NCI-H1048 (cell line): ENCODE measurements around the gene ORC2.
"Not testable (repeated sequence)": the region's sequence is repeated elsewhere in the genome, so short reads cannot be mapped to it uniquely, and the experiment has no call there.

ENCODE experiments used
- DNase-seq: peaks from one replicate; lab custom pipeline; 2025; lab: John Stamatoyannopoulos, UW

Gene ORC2

DNA sequence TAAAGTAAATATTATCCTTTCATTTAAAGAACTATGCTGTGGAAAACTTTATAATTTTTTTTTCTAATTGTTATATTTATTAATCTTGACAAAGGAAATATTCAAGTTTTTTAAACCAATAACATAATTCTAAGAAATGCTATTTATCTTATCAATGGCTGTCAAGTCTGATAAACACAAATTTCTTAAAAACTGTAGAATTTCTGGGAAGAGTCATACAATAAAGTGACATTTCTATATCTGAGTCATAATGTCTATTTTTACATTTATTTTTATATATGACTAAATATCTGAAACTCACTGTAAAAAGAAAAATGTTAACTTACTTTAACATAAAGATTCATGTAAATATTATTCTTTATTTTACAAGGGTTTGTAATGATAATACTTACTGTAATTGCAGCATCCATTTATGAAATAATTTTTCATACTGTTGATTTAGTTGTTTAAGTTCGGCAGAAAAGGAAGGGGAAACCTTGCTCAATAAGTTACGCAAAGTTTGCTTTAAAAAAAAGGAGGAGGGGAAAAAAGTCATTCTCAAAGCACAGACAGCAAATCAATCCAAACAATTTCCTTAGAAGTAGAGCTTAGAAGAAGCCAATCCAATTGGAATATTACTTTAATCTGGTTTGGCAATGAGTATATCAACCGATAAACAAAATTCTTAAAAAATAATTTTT lies 32.4 kb downstream of the ORC2 start:
- no peak for DNase-seq

DNA sequence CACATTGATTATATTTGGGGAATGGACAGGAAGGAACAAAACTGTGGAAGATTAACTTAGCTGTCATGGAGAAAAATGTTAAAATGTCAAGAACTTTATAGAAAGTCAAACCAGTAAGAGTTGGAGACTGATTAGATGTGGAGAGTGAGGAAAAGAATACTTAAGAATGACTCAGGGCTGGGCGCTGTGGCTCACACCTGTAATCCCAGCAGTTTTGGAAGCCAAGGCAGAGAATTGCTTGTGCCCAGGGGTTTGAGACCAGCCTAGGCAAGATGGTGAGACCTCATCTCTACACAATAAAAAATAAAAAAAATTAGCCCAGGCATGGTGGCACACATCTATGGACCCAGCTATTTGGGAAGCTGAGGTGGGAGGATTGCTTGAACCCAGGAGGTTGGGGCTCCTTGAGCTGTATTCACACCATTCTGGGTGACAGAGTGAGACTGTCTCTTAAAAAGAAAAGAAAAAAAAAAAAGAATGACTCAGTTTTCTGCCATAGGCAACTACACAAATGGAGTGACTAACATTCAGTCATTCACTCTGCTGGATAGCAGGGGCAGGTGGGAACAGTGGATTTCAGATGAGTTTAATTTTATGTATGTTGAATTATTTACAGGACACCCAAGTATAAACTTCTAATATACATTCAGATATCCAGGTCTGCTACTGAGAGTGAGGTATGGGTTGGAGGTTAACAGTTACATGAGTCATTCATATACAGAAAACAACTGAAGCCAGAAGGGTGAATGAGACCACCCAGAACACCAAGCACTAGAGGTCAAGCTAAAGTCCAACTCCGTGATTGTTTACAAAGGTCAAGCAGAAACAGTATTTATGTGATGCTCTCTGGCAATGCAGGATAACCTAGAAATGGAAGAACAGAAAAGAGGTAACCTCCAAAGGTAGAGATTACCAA lies 33.9 kb downstream of the ORC2 start:
- no peak for DNase-seq

DNA sequence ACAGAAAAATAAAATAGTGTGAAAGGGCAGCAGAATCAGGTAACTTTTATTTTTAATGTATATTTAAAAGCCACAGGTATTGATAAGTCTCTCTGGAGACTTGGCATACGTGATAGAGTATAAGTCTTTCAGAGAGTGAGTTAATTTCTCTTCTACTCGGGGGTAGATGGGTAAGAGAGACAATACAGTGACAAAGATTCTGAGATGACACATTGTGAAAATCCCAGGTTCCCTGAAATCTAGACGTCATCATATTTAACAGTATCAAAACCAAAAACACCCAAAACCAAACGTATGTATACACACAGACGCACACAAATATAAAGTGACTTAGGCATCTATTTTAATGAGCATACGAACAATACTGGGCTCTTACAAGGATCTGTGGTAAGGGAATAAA lies 41.0 kb downstream of the ORC2 start:
- DNase-seq, result no peak

DNA sequence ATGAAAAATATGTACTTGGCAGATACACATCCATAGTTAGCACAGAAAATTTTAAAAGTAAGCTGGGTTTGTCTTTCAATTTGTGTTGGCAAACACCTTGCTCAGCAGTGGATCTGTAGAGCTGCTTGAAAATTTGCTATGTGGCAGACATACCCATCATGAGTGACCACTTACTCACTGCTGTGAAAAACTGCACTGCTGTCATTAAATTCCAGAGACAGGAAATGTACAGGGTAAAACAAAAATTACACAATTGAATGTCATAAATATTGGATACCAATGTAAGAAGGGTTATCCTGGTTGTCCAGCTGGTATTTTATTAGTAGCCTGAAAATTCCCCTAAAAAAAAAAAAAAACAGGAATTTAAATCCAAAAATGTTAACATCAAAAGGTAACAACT lies 49.8 kb downstream of the ORC2 start:
- no peak for DNase-seq

DNA sequence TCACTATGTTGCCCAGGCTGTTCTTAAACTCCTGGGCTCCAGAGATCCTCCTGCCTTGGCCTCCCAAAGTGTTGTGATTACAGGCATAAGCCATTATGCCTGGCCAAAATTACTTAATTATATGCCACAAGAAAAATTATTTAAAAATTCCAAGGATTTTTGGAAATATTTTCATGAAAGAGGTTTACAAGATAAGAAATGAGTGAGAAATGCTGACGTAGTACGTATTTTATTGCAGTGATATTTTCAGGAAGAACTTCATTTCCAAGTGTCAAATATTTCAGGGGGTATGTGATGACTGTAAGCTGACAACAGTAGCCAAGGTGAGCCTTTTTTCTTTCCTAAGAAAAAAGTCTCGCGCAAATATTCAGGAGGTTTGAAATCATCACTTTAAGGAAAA lies 53.5 kb downstream of the ORC2 start:
- DNase-seq, result no peak

DNA sequence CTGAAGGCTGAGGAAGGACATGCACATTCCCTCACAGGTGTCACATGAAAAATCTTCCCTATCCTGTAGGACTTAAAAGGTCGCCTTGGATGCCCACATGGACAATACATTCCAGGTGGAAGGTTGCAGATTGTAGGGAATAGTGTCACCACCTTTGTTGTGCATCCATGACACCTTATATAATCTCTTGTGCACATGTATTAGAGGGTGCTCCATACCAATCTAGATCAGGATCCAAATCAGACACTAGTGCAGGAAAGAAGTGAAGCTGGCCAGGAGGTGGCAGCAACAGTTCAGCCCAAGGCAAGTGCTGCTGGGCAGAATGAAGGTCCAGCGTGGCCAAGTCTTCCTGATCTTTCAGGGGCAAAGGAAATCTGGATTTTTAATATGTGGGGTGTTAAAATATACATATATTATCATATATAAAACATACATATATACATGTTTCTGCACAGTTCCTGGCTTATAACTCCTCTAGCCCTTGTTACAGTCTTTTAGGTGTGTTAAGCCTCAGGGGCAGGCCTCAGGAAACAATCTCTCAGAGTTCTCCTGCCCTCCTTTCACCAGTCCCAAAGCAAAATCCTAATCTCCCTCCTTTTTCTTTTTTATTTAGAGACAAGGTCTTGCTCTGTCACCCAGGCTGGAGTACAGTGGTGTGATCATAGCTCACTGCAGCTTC lies 57.7 kb downstream of the ORC2 start:
- DNase-seq, result no peak

DNA sequence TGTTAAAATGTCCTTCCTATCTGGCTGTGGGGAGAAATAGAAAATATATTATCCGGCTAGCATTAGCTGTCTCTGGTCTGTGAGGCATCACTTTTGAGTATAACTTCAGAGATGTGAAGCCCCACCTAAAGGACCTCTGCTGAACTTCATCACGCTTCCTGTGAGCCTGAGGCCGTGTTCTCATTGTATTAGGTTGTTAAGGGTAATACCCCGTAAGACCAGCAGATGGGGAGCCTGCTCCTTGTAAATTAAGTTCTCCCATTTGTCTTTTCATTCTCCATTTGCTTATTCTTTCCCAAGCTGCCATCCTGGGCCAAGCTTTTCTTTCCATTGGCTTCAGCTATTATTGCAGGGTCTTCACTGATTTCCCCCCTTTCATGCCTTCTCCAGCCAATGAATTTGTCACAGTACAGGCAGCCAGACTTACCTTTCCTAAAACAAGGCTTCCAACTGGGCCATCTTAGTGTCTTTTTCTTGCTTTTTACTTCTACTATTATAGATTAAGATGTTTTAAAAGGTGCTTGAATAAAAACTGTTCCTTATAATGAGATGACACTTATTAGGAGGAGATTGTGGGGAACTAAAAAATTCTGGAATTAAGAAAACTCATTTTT lies 61.9 kb downstream of the ORC2 start:
- DNase-seq, result peak; percentile 67

DNA sequence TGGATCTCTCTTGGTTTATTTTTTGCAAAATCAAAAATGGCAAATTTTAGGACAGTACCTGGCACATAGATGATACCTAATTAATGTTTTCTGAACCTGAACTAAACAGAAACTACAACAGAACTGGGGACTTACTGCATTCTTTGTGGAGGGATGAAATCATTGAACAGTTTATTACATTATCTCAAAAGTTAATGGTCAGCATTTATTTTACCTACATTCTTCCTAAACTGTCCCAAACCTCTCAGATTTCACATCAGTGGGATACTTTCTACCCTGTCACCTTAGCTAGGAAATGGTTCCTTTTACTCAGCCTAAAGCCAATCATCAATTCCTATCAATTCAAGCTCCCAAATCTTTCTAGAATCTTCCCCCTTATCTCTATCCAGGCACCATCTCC lies 64.0 kb downstream of the ORC2 start:
- no peak for DNase-seq

DNA sequence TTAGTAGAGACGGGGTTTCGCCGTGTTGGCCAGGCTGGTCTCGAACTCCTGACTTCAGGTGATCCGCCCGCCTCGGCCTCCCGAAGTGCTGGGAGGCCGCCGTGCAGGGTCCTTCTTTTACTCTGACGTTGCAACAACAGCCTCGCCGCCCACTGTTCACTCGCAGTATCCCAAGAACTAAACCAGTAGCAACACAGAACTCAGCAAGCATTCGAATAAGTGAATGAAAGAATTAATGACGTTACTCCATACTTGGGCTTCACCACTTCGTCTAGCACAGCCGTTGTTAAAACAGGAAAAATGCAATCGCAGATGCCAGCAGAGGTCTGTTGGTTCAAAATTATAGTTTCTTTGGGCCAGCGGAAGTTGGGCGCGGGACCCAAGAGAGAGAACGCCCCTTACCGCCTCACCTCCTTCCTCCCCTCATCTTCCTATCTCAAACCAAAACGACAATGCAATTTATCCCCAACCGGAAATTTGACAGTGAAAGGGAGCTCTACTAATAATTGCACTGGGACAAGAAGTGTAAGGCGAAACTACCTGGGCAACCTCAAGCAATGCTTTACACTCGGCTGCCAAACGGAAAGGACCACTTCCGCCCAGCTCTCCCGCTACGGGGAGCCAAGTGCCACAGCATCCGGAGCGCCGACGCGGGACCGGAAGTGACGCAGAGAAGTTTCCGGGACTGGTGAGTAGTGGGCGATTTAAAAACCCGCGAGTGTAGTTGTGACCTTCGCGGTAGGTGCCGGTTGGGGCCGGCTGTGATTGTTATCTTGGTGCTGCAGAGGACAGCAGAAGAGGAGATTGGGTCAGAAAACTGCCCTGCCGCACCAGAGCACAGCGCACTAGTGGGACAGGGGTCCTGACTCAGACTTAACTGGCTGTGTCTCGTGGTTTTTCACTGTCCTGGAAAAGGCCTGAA lies 74.5 kb downstream of the ORC2 start, which contains the start of the genes NIF3L1 and PPIL3:
NIF3L1 (plus strand) TSS at position 668 of the 922 bp plus-strand sequence. CDS start 2,573 bp downstream, outside the sequence.
PPIL3 (minus strand) TSS at position 374 of the 922 bp plus-strand sequence. CDS start 1,462 bp downstream, outside the sequence.
- peak; percentile 94 for DNase-seq

DNA sequence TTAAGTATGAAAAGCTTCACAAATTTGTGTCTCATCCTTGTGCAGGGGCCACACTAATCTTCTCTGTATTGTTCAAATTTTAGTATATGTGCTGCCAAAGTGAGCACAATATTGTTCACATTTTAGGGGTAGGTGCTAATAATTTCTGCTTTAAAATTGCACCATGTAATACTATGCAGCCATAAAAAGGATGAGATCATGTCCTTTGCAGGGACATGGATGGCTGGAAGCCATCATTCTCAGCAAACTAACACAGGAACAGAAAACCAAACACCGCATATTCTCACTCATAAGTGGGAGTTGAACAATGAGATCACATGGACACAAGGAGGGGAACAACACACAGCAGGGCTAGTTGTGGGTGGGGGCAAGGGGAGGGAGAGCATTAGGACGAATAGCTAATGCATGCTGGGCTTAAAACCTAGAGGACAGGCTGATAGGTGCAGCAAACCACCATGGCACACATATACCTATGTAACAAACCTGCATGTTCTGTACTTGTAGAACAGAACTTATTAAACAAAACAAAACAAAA lies 81.7 kb downstream of the ORC2 start:
- not testable (repeated sequence) for DNase-seq

DNA sequence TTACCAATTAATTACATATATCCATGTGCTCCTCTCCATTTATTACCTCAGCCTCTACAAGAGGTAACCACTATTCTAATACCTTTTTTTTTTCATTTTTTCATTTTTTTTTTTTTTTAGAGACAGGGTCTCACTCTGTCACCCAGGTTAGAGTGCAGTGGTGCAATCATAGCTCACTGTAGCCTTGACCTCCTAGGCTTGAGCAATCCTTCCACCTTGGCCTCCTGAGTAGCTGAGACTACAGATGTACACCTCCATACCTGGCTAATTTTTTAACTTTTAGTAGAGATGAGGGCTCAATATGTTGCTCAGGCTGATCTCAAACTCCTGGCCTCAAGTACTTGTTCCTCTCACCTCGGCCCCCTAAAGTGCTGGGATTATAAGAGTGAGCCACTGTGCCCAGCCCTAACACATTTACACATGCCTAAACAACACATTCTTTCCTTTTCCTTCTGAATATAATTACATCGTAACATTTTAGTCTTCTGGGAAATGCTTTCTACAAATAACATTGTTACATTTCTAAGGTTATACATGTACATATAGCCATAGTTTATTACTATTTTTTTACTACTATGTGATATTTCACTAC lies 85.1 kb downstream of the ORC2 start:
- no peak for DNase-seq

DNA sequence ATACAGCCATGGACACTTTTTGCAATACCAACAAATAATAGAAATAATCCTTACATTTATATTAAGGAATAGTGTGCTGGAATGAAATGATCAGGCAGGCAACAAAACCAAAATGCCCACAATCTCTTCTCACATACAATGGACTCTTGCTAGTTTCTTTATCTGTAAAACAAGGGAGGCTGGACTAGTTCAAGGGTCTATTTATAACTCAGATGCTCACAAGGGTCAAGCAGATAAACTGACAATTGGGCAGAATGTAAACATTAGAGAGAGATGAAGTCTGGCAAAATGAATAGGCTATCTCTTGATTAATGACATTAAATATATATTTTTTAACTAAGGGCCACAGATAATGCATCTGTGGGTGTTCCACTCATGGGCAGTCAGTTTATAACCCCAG lies 86.0 kb downstream of the ORC2 start:
- DNase-seq, result no peak

DNA sequence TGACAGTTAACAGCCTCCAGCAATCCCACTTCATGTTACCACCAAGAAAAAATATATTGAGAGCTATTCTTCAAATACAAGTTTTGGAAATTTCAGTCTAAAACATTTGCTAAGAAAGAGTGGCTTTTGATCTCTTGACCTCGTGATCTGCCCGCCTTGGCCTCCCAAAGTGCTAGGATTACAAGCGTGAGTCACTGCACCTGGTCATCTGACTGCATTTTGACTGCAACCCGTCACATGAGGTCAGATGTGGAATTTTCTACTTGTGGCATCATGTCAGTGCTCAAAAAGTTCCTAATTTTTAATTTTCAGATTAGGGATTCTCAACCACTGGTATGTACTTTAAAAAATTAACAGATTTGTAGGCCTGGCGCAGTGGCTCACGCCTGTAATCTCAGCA lies 89.9 kb downstream of the ORC2 start:
- no peak for DNase-seq

DNA sequence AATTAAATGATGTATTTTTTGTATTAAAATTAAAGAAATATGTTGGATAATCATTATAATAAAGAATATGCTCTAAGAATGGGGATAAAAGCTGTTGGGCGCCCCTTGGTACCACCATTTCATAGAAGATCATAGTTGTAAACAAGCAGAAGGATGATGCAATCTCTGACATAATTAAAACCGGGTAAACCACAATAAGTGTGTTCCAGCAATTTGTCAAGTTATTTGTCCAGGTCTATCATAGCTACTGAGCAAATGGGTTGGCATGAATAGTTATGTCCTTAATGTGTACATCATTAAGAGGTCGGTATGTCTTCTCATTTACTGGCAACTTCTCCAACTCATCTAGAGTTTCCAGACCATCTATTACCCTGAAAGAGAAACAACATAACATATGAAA lies 92.3 kb downstream of the ORC2 start:
- no peak for DNase-seq

DNA sequence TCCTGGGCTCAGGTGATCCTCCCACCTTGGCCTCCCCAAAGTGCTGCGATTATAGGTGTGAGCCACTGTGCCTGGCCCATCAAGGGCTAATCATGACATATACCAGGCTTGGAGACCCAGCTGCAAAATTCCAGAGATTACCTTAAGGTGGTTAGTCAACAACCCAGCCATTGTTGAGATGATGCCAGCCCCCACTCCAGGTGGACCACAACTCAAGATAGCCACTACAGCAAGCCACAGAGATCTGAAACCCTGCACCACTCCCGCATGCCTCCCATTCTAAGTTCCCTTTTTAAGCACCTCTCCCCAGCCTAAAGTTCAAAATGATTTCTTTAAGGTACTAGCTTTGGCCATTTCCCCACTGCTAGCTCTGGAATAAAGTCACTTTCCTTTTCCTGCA lies 94.4 kb downstream of the ORC2 start:
- no peak for DNase-seq

DNA sequence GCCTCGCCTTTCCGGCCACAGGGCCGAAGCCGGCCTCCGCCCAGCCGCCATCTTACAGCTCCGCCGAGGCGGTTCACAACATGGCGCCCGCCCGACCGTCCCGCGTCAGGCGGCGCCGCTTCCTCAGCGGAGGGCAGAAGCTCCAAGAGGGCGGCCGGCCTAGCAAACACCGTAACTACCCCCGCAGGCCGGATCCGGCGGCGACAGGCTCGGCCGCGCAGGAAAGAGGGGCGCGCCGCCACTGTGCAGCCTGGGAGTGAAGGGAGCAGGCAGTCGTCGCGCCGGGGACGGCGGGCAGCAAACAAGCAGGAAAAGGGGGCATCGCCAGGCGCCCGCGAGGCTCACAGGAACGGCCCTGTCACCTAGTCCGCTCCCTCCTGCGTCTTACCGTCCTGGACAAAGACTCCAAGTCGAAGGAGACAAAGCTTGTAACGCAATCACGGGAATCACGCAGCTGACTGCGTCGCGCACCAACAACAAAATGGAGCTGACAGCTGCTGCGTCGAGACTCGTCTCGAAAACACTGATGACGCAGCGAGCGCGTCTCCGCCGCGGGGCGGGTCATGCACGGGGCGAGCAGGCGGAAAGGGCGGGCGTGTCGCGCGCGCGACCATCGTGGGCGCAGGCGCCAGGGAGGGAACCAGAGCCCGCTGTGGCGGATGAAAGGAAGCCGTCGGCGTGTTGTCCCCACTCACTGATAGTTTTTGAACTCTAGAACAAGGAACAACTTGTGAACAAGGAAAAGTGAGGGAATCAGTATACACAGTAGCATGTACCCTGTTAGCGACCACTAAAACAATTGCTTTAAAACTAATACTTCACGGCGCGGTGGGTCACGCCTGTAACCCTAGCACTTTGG lies 99.1 kb downstream of the ORC2 start, which contains the start of gene CLK1:
CLK1 (minus strand) TSS at position 483 of the 859 bp plus-strand sequence. CDS start 2,796 bp downstream, outside the sequence.
- DNase-seq, result peak; percentile 82

DNA sequence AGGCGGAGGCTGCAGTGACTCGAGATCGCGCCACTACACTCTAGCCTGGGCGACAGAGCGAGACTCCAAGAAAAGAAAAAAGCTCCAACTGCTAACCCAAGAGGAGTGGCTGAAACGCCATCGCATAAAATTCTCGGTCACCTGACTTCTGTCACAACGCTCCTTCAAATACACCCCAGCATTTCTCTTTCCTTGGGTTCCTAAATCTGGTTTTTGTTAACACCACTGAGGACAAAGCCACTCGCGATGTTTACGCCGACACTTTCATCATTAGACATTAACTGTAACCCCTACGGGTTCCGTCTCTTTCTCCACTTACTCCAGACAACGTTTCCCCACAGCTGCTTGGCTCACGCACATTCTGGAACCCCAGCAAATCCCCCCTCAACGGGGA lies 99.7 kb downstream of the ORC2 start:
- DNase-seq, result no peak

DNA sequence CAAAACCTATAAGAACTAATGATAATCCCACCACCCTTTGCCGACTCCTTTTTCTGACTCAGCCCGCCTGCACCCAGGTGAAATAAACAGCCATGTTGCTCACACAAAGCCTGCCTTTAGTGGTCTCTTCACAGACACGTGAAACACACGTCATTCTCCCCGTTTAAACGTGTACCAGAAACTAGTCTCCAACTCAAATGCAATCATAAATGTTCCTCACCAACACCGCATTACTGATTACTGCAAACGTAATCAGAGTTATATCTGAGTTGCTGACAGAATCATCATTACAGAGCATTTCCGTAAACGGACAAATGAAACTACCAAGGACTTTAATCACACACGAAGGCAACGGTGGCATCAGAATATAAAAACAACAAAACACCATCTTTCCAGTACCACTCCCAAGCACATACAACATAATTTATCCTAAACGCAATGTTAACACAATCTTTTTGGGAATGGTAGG lies 100.9 kb downstream of the ORC2 start:
- DNase-seq, result no peak

DNA sequence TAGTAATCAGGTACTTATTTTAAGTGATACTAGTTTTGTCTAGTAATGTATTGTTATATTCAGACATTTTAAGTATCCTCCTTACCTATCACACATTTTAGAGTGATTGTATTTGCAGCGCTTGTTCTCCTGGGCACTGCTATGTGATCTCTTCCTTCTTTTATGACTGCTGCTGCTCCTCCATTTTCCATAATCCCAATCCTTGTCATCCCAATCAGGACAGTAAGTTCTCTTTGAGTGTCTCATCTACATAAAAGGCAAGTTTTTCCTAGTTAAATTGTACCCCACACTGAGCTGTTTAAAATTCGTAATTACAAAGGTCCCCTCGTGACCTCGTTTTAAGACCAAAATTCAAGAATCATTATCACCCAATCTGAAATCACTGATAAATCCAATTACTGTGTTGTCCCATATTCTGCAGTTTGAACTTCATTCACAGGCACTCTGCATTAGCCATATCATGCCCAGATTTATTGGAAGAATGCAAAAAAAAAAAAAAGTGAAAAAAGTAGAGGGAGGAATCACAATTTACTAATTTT lies 101.8 kb downstream of the ORC2 start:
- no peak for DNase-seq
